ENCODE measurements around the gene SMS.

The SMS gene

DNA sequence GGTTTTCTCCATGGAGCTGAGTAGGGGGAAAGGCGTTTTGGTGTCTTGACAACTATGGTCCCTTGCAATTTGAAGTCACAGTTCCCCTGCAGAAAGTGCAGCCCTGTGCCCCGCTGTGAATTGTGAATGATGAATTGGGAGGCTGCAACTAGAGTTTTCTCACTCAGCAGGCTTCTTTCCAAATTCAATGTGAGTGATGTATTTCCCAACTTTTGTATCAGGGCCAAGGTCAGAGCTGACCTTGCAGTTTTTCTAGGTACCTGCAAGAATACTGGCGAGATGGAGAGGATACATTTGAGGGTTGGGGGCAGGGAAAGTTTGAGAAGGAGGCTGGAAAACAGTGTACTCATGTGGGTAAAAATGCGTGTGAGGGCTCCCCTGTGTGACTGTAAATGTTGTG, 103.4 kb downstream of the SMS start:
- H3K27ac ChIP-seq (ENCODE audit: low read length), result no peak overlapping the region
- H4K20me1 ChIP-seq (ENCODE audit: insufficient read depth, low read length), result no peaks in the 10 kb centered on the region
- H3K9ac ChIP-seq (ENCODE audit: low read length), result no peak overlapping the region
- no peak overlapping the region for H3K4me3 ChIP-seq (ENCODE audit: low read length)
- H3K79me2 ChIP-seq (ENCODE audit: low read length), result no peaks in the 10 kb centered on the region
- TF ChIP-seq, protein P1, sequence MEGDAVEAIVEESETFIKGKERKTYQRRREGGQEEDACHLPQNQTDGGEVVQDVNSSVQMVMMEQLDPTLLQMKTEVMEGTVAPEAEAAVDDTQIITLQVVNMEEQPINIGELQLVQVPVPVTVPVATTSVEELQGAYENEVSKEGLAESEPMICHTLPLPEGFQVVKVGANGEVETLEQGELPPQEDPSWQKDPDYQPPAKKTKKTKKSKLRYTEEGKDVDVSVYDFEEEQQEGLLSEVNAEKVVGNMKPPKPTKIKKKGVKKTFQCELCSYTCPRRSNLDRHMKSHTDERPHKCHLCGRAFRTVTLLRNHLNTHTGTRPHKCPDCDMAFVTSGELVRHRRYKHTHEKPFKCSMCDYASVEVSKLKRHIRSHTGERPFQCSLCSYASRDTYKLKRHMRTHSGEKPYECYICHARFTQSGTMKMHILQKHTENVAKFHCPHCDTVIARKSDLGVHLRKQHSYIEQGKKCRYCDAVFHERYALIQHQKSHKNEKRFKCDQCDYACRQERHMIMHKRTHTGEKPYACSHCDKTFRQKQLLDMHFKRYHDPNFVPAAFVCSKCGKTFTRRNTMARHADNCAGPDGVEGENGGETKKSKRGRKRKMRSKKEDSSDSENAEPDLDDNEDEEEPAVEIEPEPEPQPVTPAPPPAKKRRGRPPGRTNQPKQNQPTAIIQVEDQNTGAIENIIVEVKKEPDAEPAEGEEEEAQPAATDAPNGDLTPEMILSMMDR (IDR thresholded peaks at IDR 0.05; ENCODE audit: low read depth, low read length), result no peak
- TF ChIP-seq EZH2phosphoT487 (IDR thresholded peaks at IDR 0.05; ENCODE audit: low read depth), result no peak
- H2AFZ ChIP-seq (ENCODE audit: low read depth, low read length), result no peak overlapping the region
- H3K27me3 ChIP-seq (ENCODE audit: low read depth, low read length), result no peaks in the 10 kb centered on the region
- no peaks in the 10 kb centered on the region for H3K9me3 ChIP-seq (ENCODE audit: insufficient read depth, low read length)
- no peaks in the 10 kb centered on the region for H3K36me3 ChIP-seq (replicated peaks; ENCODE audit: low read depth, low read length)
- no peaks in the 10 kb centered on the region for H3K4me1 ChIP-seq (ENCODE audit: low read length)
- no peak overlapping the region for H3K4me2 ChIP-seq (ENCODE audit: low read length)

All from OCI-LY3 (cell line).